Measurements from ENCODE around the gene LYL1.

LYL1 gene

GRCh38 chr19:13091400-13092157 lies 11.1 kb downstream of the LYL1 start:
- peaks cover 5% of the 10 kb centered on the region; the same call in 1 of the 2 replicates for H3K4me1 ChIP-seq (ENCODE audit: control insufficient read depth, insufficient read depth, low read length)
- DNase-seq (ENCODE audit: low read depth, low spot score), result no peak
- no CpG with 5 or more reads among the region's 25 CpGs for WGBS (ENCODE audit: insufficient coverage, insufficient read length)
- H3K27ac ChIP-seq (ENCODE audit: low read length), result no peak overlapping the region
- no peak overlapping the region for H3K4me3 ChIP-seq (ENCODE audit: low read length)
- no peaks in the 10 kb centered on the region for H3K9me3 ChIP-seq (ENCODE audit: control insufficient read depth, insufficient read depth, low read length)
- no peaks in the 10 kb centered on the region for H3K36me3 ChIP-seq (ENCODE audit: control insufficient read depth, insufficient read depth, low read length)
- peaks cover 4% of the 10 kb centered on the region; the same call in 1 of the 2 replicates for H3K27me3 ChIP-seq (ENCODE audit: control insufficient read depth, insufficient read depth, low read length)

- no peaks in the 10 kb centered on the region for H3K36me3 ChIP-seq (ENCODE audit: control insufficient read depth, insufficient read depth, low read length)
- no peak overlapping the region for H3K27ac ChIP-seq (ENCODE audit: low read length)
- no peak for DNase-seq (ENCODE audit: low read depth, low spot score)
- peaks cover 4% of the 10 kb centered on the region; the same call in 1 of the 2 replicates for H3K27me3 ChIP-seq (ENCODE audit: control insufficient read depth, insufficient read depth, low read length)
- H3K9me3 ChIP-seq (ENCODE audit: control insufficient read depth, insufficient read depth, low read length), result no peaks in the 10 kb centered on the region
- no peak overlapping the region for H3K4me3 ChIP-seq (ENCODE audit: low read length)
- WGBS (ENCODE audit: insufficient coverage, insufficient read length), result no CpG with 5 or more reads among the region's 10 CpGs
- H3K4me1 ChIP-seq (ENCODE audit: control insufficient read depth, insufficient read depth, low read length), result peaks cover 5% of the 10 kb centered on the region; the same call in 1 of the 2 replicates
Measured at GRCh38 chr19:13090511-13091231, 12.0 kb downstream of the LYL1 start.

GRCh38 chr19:13089857-13090507 lies 12.7 kb downstream of the LYL1 start:
- no CpG with 5 or more reads among the region's 12 CpGs for WGBS (ENCODE audit: insufficient coverage, insufficient read length)
- Histone ChIP-seq H3K4me1 (ENCODE audit: control insufficient read depth, insufficient read depth, low read length) (peaks cover 5% of the 10 kb centered on the region; the same call in 1 of the 2 replicates), H3K27me3 (ENCODE audit: control insufficient read depth, insufficient read depth, low read length) (peaks cover 4% of the 10 kb centered on the region; the same call in 1 of the 2 replicates), H3K4me3 (ENCODE audit: low read length) (no peak overlapping the region), H3K36me3 (ENCODE audit: control insufficient read depth, insufficient read depth, low read length) (no peaks in the 10 kb centered on the region), H3K27ac (ENCODE audit: low read length) (no peak overlapping the region), H3K9me3 (ENCODE audit: control insufficient read depth, insufficient read depth, low read length) (no peaks in the 10 kb centered on the region)
- no peak for DNase-seq (ENCODE audit: low read depth, low spot score)

GRCh38 chr19:13089139-13089856 lies 13.4 kb downstream of the LYL1 start:
- Histone ChIP-seq H3K4me1 (ENCODE audit: control insufficient read depth, insufficient read depth, low read length) (peaks cover 5% of the 10 kb centered on the region; the same call in 1 of the 2 replicates), H3K36me3 (ENCODE audit: control insufficient read depth, insufficient read depth, low read length) (no peaks in the 10 kb centered on the region), H3K27me3 (ENCODE audit: control insufficient read depth, insufficient read depth, low read length) (peaks cover 2% of the 10 kb centered on the region; the same call in 1 of the 2 replicates), H3K9me3 (ENCODE audit: control insufficient read depth, insufficient read depth, low read length) (no peaks in the 10 kb centered on the region), H3K27ac (ENCODE audit: low read length) (no peak overlapping the region), H3K4me3 (ENCODE audit: low read length) (no peak overlapping the region)
- no peak for DNase-seq (ENCODE audit: low read depth, low spot score)
- no CpG with 5 or more reads among the region's 5 CpGs for WGBS (ENCODE audit: insufficient coverage, insufficient read length)

GRCh38 chr19:13087795-13088537 lies 14.7 kb downstream of the LYL1 start:
- no CpG with 5 or more reads among the region's 37 CpGs for WGBS (ENCODE audit: insufficient coverage, insufficient read length)
- Histone ChIP-seq H3K27ac (ENCODE audit: low read length) (no peak overlapping the region), H3K36me3 (ENCODE audit: control insufficient read depth, insufficient read depth, low read length) (no peaks in the 10 kb centered on the region), H3K9me3 (ENCODE audit: control insufficient read depth, insufficient read depth, low read length) (no peaks in the 10 kb centered on the region), H3K4me3 (ENCODE audit: low read length) (no peak overlapping the region), H3K4me1 (ENCODE audit: control insufficient read depth, insufficient read depth, low read length) (peaks cover 4% of the 10 kb centered on the region; the same call in 1 of the 2 replicates), H3K27me3 (ENCODE audit: control insufficient read depth, insufficient read depth, low read length) (no peaks in the 10 kb centered on the region)
- DNase-seq (ENCODE audit: low read depth, low spot score), result no peak

- no peaks in the 10 kb centered on the region for H3K36me3 ChIP-seq (ENCODE audit: control insufficient read depth, insufficient read depth, low read length)
- no peaks in the 10 kb centered on the region for H3K27me3 ChIP-seq (ENCODE audit: control insufficient read depth, insufficient read depth, low read length)
- H3K27ac ChIP-seq (ENCODE audit: low read length), result no peak overlapping the region
- no peak for DNase-seq (ENCODE audit: low read depth, low spot score)
- no peak overlapping the region for H3K4me3 ChIP-seq (ENCODE audit: low read length)
- H3K4me1 ChIP-seq (ENCODE audit: control insufficient read depth, insufficient read depth, low read length), result peaks cover 4% of the 10 kb centered on the region; the same call in 1 of the 2 replicates
- H3K9me3 ChIP-seq (ENCODE audit: control insufficient read depth, insufficient read depth, low read length), result no peaks in the 10 kb centered on the region
- no CpG with 5 or more reads among the region's 12 CpGs for WGBS (ENCODE audit: insufficient coverage, insufficient read length)
Measured at GRCh38 chr19:13087295-13087694, 15.4 kb downstream of the LYL1 start.

GRCh38 chr19:13086341-13086740 lies 16.3 kb downstream of the LYL1 start:
- Histone ChIP-seq H3K27ac (ENCODE audit: low read length) (no peak overlapping the region), H3K27me3 (ENCODE audit: control insufficient read depth, insufficient read depth, low read length) (no peaks in the 10 kb centered on the region), H3K9me3 (ENCODE audit: control insufficient read depth, insufficient read depth, low read length) (no peaks in the 10 kb centered on the region), H3K36me3 (ENCODE audit: control insufficient read depth, insufficient read depth, low read length) (no peaks in the 10 kb centered on the region), H3K4me3 (ENCODE audit: low read length) (no peak overlapping the region), H3K4me1 (ENCODE audit: control insufficient read depth, insufficient read depth, low read length) (no peaks in the 10 kb centered on the region; the same call in 1 of the 2 replicates)
- WGBS (ENCODE audit: insufficient coverage, insufficient read length), result no CpG with 5 or more reads among the region's 2 CpGs
- DNase-seq (ENCODE audit: low read depth, low spot score), result no peak

GRCh38 chr19:13085666-13086065 lies 17.0 kb downstream of the LYL1 start:
- H3K9me3 ChIP-seq (ENCODE audit: control insufficient read depth, insufficient read depth, low read length), result no peaks in the 10 kb centered on the region
- H3K4me3 ChIP-seq (ENCODE audit: low read length), result no peak overlapping the region
- no peak overlapping the region for H3K27ac ChIP-seq (ENCODE audit: low read length)
- no peak for DNase-seq (ENCODE audit: low read depth, low spot score)
- no peaks in the 10 kb centered on the region; the same call in 1 of the 2 replicates for H3K4me1 ChIP-seq (ENCODE audit: control insufficient read depth, insufficient read depth, low read length)
- no peaks in the 10 kb centered on the region for H3K27me3 ChIP-seq (ENCODE audit: control insufficient read depth, insufficient read depth, low read length)
- no CpG with 5 or more reads among the region's 7 CpGs for WGBS (ENCODE audit: insufficient coverage, insufficient read length)
- H3K36me3 ChIP-seq (ENCODE audit: control insufficient read depth, insufficient read depth, low read length), result no peaks in the 10 kb centered on the region

GRCh38 chr19:13083627-13084026 lies 19.0 kb downstream of the LYL1 start:
- Histone ChIP-seq H3K9me3 (ENCODE audit: control insufficient read depth, insufficient read depth, low read length) (no peaks in the 10 kb centered on the region), H3K27me3 (ENCODE audit: control insufficient read depth, insufficient read depth, low read length) (no peaks in the 10 kb centered on the region), H3K27ac (ENCODE audit: low read length) (no peak overlapping the region), H3K4me1 (ENCODE audit: control insufficient read depth, insufficient read depth, low read length) (peaks cover 4% of the 10 kb centered on the region), H3K36me3 (ENCODE audit: control insufficient read depth, insufficient read depth, low read length) (no peaks in the 10 kb centered on the region), H3K4me3 (ENCODE audit: low read length) (no peak overlapping the region)
- WGBS (ENCODE audit: insufficient coverage, insufficient read length), result no CpG with 5 or more reads among the region's 9 CpGs
- DNase-seq (ENCODE audit: low read depth, low spot score), result no peak

Measured in iPS DF 6.9 (cell line).